ENCODE results near the gene BTBD2.

The BTBD2 gene

GRCh38 chr19:1981253-1981652 is 34.3 kb downstream of the BTBD2 start:
- DNase-seq: no peak

- DNase-seq: no peak
Observed at GRCh38 chr19:1980809-1981181, 34.7 kb downstream of the BTBD2 start.

- no peak for DNase-seq
Observed at GRCh38 chr19:1980091-1980808, 35.3 kb downstream of the BTBD2 start.

- no peak for DNase-seq
Observed at GRCh38 chr19:1979642-1980041, 35.9 kb downstream of the BTBD2 start.

GRCh38 chr19:1979017-1979416 is 36.5 kb downstream of the BTBD2 start:
- no peak for DNase-seq

GRCh38 chr19:1978346-1978894 is 37.1 kb downstream of the BTBD2 start:
- DNase-seq: no peak

GRCh38 chr19:1977120-1977519 is 38.4 kb downstream of the BTBD2 start:
- DNase-seq: no peak

GRCh38 chr19:1975162-1975480 is 40.4 kb downstream of the BTBD2 start:
- DNase-seq: no peak

- no peak for DNase-seq
Observed at GRCh38 chr19:1974381-1975161, 40.9 kb downstream of the BTBD2 start.

GRCh38 chr19:1970806-1971502 is 44.6 kb downstream of the BTBD2 start:
- DNase-seq: no peak

- DNase-seq: no peak
Observed at GRCh38 chr19:1970003-1970805, 45.3 kb downstream of the BTBD2 start.

- no peak for DNase-seq
Observed at GRCh38 chr19:1969176-1970002, 46.1 kb downstream of the BTBD2 start.

GRCh38 chr19:1968279-1969175 is 47.0 kb downstream of the BTBD2 start:
- no peak for DNase-seq

- no peak for DNase-seq
Observed at GRCh38 chr19:1967087-1967608, 48.4 kb downstream of the BTBD2 start.

- no peak for DNase-seq
Observed at GRCh38 chr19:1962674-1963073, 52.8 kb downstream of the BTBD2 start.

- no peak for DNase-seq
Observed at GRCh38 chr19:1961000-1961883, 54.3 kb downstream of the BTBD2 start.

- no peak for DNase-seq
Observed at GRCh38 chr19:1959928-1960589, 55.5 kb downstream of the BTBD2 start.

GRCh38 chr19:1957562-1958248 is 57.8 kb downstream of the BTBD2 start:
- no peak for DNase-seq

Data from femur (tissue), 1 donor.